ENCODE measurements around the gene INHBB. TPM values are rescaled to one million over a fixed set of nuclear protein-coding genes. Genes with fewer than 3 reads are reported as not detected.

Gene INHBB
- polyA plus RNA-seq, 1 donor from 2014 or later, result not detected

DNA sequence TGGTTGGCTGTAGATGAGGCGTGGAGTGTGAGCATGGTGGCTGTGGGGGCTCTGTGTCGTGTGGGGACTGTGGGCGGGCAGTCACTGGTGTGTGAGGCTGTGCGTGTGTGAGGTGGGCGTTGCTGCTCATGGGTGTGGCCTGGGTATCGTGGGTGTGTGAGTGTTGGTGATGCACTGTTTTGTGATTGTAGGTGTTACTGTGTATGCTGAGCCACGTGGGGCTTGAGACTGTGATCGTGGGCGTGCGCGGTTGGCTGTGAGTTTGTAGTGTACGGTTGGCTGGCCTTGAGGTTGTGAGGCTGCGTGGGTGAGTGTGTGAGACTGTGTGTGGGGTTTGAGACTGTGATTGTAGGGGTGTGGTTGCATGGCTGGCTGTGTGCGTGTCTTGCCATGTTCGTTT is 8.5 kb downstream of the INHBB start:
- H3K9ac ChIP-seq (ENCODE audit: low read length), result no peak overlapping the region
- H2AFZ ChIP-seq (ENCODE audit: low read depth, low read length), result no peak overlapping the region

DNA sequence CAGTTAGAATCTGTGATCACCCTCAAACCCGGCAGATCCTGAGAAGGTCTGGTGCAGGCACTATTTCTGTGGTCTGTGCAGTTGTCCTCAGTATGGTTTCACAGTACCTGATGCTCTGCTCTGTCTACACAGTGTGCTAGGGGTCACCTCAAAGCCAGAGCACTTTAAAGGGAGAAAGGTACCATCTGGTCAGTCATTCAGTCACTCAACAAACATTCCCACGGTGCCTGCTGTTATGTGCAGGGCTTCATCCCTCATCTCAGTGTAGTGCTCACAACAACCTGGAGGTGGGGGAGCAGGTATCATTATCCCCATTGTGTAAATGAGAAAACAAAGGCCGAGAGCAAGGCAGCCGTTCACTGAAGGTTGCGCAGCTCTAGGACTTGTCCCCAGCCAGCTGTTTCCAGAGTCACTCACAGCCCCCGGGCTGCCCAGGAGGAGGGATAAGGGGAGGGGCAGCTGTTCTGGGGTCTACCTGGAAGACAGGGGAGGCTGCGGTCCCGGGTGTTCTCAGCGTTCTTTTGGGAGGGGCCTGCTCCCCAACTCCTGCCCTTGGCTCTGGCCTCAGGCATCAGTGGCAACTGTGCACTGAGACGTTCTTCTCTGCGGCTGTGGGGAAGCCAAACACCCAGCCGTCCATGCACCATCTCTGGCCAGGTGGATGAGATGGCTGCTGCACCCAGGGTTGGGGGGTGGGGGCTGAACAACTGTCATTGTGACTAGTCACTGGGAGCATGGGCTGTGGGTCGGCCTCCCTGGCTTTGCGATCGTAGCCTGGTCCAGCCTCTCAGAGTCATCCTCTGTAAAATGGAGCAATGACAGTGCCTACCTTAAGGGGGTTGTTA is 9.2 kb downstream of the INHBB start:
- Histone ChIP-seq H3K4me2 (ENCODE audit: low read length) (no peak overlapping the region), H3K9me3 (ENCODE audit: low read length) (no peaks in the 10 kb centered on the region), H3K27me3 (ENCODE audit: insufficient read depth, low read depth, low read length) (peaks cover 5% of the 10 kb centered on the region), H3K9ac (ENCODE audit: low read length) (no peak overlapping the region), H3K36me3 (ENCODE audit: insufficient read depth, low read length) (no peaks in the 10 kb centered on the region), H4K20me1 (ENCODE audit: insufficient read depth) (no peaks in the 10 kb centered on the region), H3K4me3 (ENCODE audit: low read length) (no peak overlapping the region), H3K9me2 (ENCODE audit: insufficient read depth, low read length) (no peaks in the 10 kb centered on the region), H3K79me2 (replicated peaks; ENCODE audit: insufficient read depth, low read length) (no peaks in the 10 kb centered on the region), H3F3A (ENCODE audit: insufficient read depth, low read length, poor library complexity, severe bottlenecking) (no peaks in the 10 kb centered on the region), H3K27ac (ENCODE audit: low read length) (no peak overlapping the region), H2AFZ (ENCODE audit: low read depth, low read length) (no peak overlapping the region)
- no peak for TF ChIP-seq SMC3 (conservative IDR thresholded peaks at IDR 0.05; ENCODE audit: poor library complexity)
- TF ChIP-seq EP300 (conservative IDR thresholded peaks at IDR 0.05; ENCODE audit: poor library complexity, severe bottlenecking), result no peak
- no peak for TF ChIP-seq POLR2AphosphoS5 (IDR thresholded peaks at IDR 0.05)
- TF ChIP-seq, protein P1, sequence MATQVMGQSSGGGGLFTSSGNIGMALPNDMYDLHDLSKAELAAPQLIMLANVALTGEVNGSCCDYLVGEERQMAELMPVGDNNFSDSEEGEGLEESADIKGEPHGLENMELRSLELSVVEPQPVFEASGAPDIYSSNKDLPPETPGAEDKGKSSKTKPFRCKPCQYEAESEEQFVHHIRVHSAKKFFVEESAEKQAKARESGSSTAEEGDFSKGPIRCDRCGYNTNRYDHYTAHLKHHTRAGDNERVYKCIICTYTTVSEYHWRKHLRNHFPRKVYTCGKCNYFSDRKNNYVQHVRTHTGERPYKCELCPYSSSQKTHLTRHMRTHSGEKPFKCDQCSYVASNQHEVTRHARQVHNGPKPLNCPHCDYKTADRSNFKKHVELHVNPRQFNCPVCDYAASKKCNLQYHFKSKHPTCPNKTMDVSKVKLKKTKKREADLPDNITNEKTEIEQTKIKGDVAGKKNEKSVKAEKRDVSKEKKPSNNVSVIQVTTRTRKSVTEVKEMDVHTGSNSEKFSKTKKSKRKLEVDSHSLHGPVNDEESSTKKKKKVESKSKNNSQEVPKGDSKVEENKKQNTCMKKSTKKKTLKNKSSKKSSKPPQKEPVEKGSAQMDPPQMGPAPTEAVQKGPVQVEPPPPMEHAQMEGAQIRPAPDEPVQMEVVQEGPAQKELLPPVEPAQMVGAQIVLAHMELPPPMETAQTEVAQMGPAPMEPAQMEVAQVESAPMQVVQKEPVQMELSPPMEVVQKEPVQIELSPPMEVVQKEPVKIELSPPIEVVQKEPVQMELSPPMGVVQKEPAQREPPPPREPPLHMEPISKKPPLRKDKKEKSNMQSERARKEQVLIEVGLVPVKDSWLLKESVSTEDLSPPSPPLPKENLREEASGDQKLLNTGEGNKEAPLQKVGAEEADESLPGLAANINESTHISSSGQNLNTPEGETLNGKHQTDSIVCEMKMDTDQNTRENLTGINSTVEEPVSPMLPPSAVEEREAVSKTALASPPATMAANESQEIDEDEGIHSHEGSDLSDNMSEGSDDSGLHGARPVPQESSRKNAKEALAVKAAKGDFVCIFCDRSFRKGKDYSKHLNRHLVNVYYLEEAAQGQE (IDR thresholded peaks at IDR 0.05; ENCODE audit: borderline replicate concordance), result no peak
- TF ChIP-seq TAF1 (IDR thresholded peaks at IDR 0.05; ENCODE audit: low read depth), result no peak
- no peak for TF ChIP-seq MXI1 (conservative IDR thresholded peaks at IDR 0.05; ENCODE audit: poor library complexity, severe bottlenecking)
- TF ChIP-seq EZH2 (IDR thresholded peaks at IDR 0.05; ENCODE audit: borderline replicate concordance, insufficient read depth, low read length, poor library complexity, severe bottlenecking), result no peak
- TF ChIP-seq, protein P2, sequence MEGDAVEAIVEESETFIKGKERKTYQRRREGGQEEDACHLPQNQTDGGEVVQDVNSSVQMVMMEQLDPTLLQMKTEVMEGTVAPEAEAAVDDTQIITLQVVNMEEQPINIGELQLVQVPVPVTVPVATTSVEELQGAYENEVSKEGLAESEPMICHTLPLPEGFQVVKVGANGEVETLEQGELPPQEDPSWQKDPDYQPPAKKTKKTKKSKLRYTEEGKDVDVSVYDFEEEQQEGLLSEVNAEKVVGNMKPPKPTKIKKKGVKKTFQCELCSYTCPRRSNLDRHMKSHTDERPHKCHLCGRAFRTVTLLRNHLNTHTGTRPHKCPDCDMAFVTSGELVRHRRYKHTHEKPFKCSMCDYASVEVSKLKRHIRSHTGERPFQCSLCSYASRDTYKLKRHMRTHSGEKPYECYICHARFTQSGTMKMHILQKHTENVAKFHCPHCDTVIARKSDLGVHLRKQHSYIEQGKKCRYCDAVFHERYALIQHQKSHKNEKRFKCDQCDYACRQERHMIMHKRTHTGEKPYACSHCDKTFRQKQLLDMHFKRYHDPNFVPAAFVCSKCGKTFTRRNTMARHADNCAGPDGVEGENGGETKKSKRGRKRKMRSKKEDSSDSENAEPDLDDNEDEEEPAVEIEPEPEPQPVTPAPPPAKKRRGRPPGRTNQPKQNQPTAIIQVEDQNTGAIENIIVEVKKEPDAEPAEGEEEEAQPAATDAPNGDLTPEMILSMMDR (IDR thresholded peaks at IDR 0.05; ENCODE audit: poor library complexity, severe bottlenecking), result no peak
- no peak for TF ChIP-seq RAD21 (conservative IDR thresholded peaks at IDR 0.05)

More for the DNA sequence above, 8.5 kb downstream of the INHBB start:
- Histone ChIP-seq H3K9me2 (ENCODE audit: insufficient read depth, low read length) (no peaks in the 10 kb centered on the region), H3K4me2 (ENCODE audit: low read length) (no peak overlapping the region), H3K27me3 (ENCODE audit: insufficient read depth, low read depth, low read length) (peaks cover 12% of the 10 kb centered on the region), H3F3A (ENCODE audit: insufficient read depth, low read length, poor library complexity, severe bottlenecking) (no peaks in the 10 kb centered on the region), H3K9me3 (ENCODE audit: low read length) (no peaks in the 10 kb centered on the region), H4K20me1 (ENCODE audit: insufficient read depth) (no peaks in the 10 kb centered on the region), H3K27ac (ENCODE audit: low read length) (no peak overlapping the region), H3K36me3 (ENCODE audit: insufficient read depth, low read length) (no peaks in the 10 kb centered on the region), H3K79me2 (replicated peaks; ENCODE audit: insufficient read depth, low read length) (no peaks in the 10 kb centered on the region), H3K4me3 (ENCODE audit: low read length) (no peak overlapping the region)
- TF ChIP-seq POLR2AphosphoS5 (IDR thresholded peaks at IDR 0.05), result no peak
- no peak for TF ChIP-seq TAF1 (IDR thresholded peaks at IDR 0.05; ENCODE audit: low read depth)
- TF ChIP-seq, protein P1 (IDR thresholded peaks at IDR 0.05; ENCODE audit: borderline replicate concordance), result no peak
- no peak for TF ChIP-seq MXI1 (conservative IDR thresholded peaks at IDR 0.05; ENCODE audit: poor library complexity, severe bottlenecking)
- no peak for TF ChIP-seq SMC3 (conservative IDR thresholded peaks at IDR 0.05; ENCODE audit: poor library complexity)
- no peak for TF ChIP-seq EP300 (conservative IDR thresholded peaks at IDR 0.05; ENCODE audit: poor library complexity, severe bottlenecking)

All from neural cell (in vitro differentiated cells).